ENCODE data around the gene PARP14. TPM values are rescaled to one million over a fixed set of nuclear protein-coding genes. Genes with fewer than 3 reads are reported as not detected.

PARP14 gene
- total RNA-seq, 2 experiments from 2014 or later = 147 to 158 TPM

GRCh38 chr3:122767540-122768372 is 87.1 kb downstream of the PARP14 start:
- ChIA-PET CTCF (no interaction called here), POLR2A (interaction anchor here (0.6 kb wide), 1 partner anchor 391 kb away, joined by 3 read pairs; no protein-coding TSS in a partner anchor)
- no peak for DNase-seq
- Mint-ChIP-seq H3K27me3 (no peaks in the 10 kb centered on the region), H3K4me3 (no peak overlapping the region), H3K36me3 (ENCODE audit: low read depth) (peaks cover 4% of the 10 kb centered on the region), H3K4me1 (no peaks in the 10 kb centered on the region), H3K27ac (no peak overlapping the region), H3K9me3 (no peaks in the 10 kb centered on the region)

GRCh38 chr3:122770521-122771202 is 90.0 kb downstream of the PARP14 start:
- Mint-ChIP-seq H3K9me3 (no peaks in the 10 kb centered on the region), H3K27me3 (no peaks in the 10 kb centered on the region), H3K27ac (no peak overlapping the region), H3K36me3 (ENCODE audit: low read depth) (peaks cover 4% of the 10 kb centered on the region), H3K4me3 (no peak overlapping the region), H3K4me1 (no peaks in the 10 kb centered on the region)
- ChIA-PET POLR2A (interaction anchor here (0.5 kb wide), 1 partner anchor 20 kb away, joined by 3 read pairs; no protein-coding TSS in a partner anchor), CTCF (interaction anchor here (1.3 kb wide), 1 partner anchor 19 kb away, joined by 3 read pairs; no protein-coding TSS in a partner anchor)
- no peak for DNase-seq

GRCh38 chr3:122772827-122773226 is 92.2 kb downstream of the PARP14 start:
- Mint-ChIP-seq H3K4me1 (no peaks in the 10 kb centered on the region), H3K4me3 (no peak overlapping the region), H3K27me3 (no peaks in the 10 kb centered on the region), H3K36me3 (ENCODE audit: low read depth) (peaks cover 4% of the 10 kb centered on the region), H3K9me3 (no peaks in the 10 kb centered on the region), H3K27ac (no peak overlapping the region)
- POLR2A ChIA-PET = no interaction called here
- CTCF ChIA-PET = interaction anchor here (0.7 to 1.1 kb wide), 2 partner anchors 18 to 40 kb away, joined by 3 read pairs; no protein-coding TSS in a partner anchor
- DNase-seq = no peak

- H3K27me3 Mint-ChIP-seq = no peaks in the 10 kb centered on the region
- H3K36me3 Mint-ChIP-seq (ENCODE audit: low read depth) = peaks cover 4% of the 10 kb centered on the region
- H3K4me3 Mint-ChIP-seq = no peak overlapping the region
- ChIA-PET POLR2A (no interaction called here), CTCF (no interaction called here)
- no peak for DNase-seq
- H3K4me1 Mint-ChIP-seq = no peaks in the 10 kb centered on the region
- no peaks in the 10 kb centered on the region for H3K9me3 Mint-ChIP-seq
- H3K27ac Mint-ChIP-seq = no peak overlapping the region
These were observed 93.4 kb downstream of the PARP14 start for GRCh38 chr3:122773944-122774509.

GRCh38 chr3:122774564-122774963 is 93.9 kb downstream of the PARP14 start:
- Mint-ChIP-seq H3K4me1 (no peaks in the 10 kb centered on the region), H3K4me3 (no peak overlapping the region), H3K9me3 (no peaks in the 10 kb centered on the region), H3K27ac (no peak overlapping the region), H3K27me3 (no peaks in the 10 kb centered on the region), H3K36me3 (ENCODE audit: low read depth) (no peaks in the 10 kb centered on the region)
- ChIA-PET POLR2A (no interaction called here), CTCF (no interaction called here)
- no peak for DNase-seq

- H3K36me3 Mint-ChIP-seq (ENCODE audit: low read depth) = peaks cover 3% of the 10 kb centered on the region
- no peak overlapping the region for H3K4me3 Mint-ChIP-seq
- no peaks in the 10 kb centered on the region for H3K4me1 Mint-ChIP-seq
- H3K27me3 Mint-ChIP-seq = no peaks in the 10 kb centered on the region
- peaks cover 2% of the 10 kb centered on the region for H3K9me3 Mint-ChIP-seq
- no peak for DNase-seq
- H3K27ac Mint-ChIP-seq = no peak overlapping the region
- CTCF ChIA-PET = interaction anchor here (1.3 kb wide), 1 partner anchor 16 kb away, joined by 3 read pairs; no protein-coding TSS in a partner anchor
- POLR2A ChIA-PET = no interaction called here
These were observed 96.2 kb downstream of the PARP14 start for GRCh38 chr3:122776675-122777468.

- ChIA-PET CTCF (no interaction called here), POLR2A (no interaction called here)
- Mint-ChIP-seq H3K4me3 (no peak overlapping the region), H3K9me3 (peaks cover 2% of the 10 kb centered on the region), H3K27ac (no peak overlapping the region), H3K27me3 (no peaks in the 10 kb centered on the region), H3K4me1 (no peaks in the 10 kb centered on the region), H3K36me3 (ENCODE audit: low read depth) (peaks cover 3% of the 10 kb centered on the region)
- no peak for DNase-seq
These were observed 96.9 kb downstream of the PARP14 start for GRCh38 chr3:122777563-122777962.

Other genes starting within 250 kb of the PARP14 start
- gene KPNA1, start 165.9 kb upstream of the PARP14 start, total RNA-seq = 10 to 100 TPM; 48.8 to 53.3 TPM
- 100 to 1,000 TPM; 172 to 186 TPM for gene PARP9, start 116.5 kb upstream of the PARP14 start, total RNA-seq
- 100 to 1,000 TPM; 162 to 189 TPM for gene DTX3L, start 116.5 kb upstream of the PARP14 start, total RNA-seq
- gene PARP15, start 103.2 kb upstream of the PARP14 start, total RNA-seq = 10 to 100 TPM; 39.8 to 40.9 TPM
- gene HSPBAP1, start 113.0 kb downstream of the PARP14 start, total RNA-seq = 1 to 10 TPM; 7.5 to 8.3 TPM
- gene SLC49A4, start 114.2 kb downstream of the PARP14 start, total RNA-seq = 1 to 10 TPM; 3.0 to 3.3 TPM